GM12878 (cell line): ENCODE measurements around the gene EIF2S3B. TPM values are rescaled to one million over a fixed set of nuclear protein-coding genes. Genes with fewer than 3 reads are reported as not detected.

Experiments used
- ATAC-seq: fragments of 200-7000 bp; cut with Tn5 transposase; 3 replicates; pipeline ENCODE4 v1.9.1; 2020; ENCODE audit warnings: mild to moderate bottlenecking, moderate library complexity
- BruUV-seq: library from RNA; stranded (reverse); fragments of 400-500 nt; replicated peaks from 2 replicates; lab custom pipeline; 2021; lab: Mats Ljungman, UMichigan
- CTCF ChIA-PET: fragments of 300-600 bp; sonication (Branson Sonifier 250); formaldehyde crosslinking; extraction: SDS; loops from one replicate; lab custom pipeline; 2021; ENCODE audit warnings: inconsistent platforms; lab: Yijun Ruan, JAX
- POLR2A ChIA-PET: fragments of 350-600 bp; formaldehyde crosslinking; extraction: SDS; loops from one replicate; lab custom pipeline; 2021; ENCODE audit warnings: inconsistent platforms; lab: Charles Lee
- RAD21 ChIA-PET: fragments of 300-600 bp; sonication (Branson Sonifier 250); formaldehyde crosslinking; loops from one replicate; lab custom pipeline; 2023; ENCODE audit warnings: antibody characterized with exemption; ENCODE audit not compliant: unreplicated experiment; lab: Charles Lee
- SMC1A ChIA-PET: fragments of 300-600 bp; sonication (Branson Sonifier 250); formaldehyde crosslinking; loops from one replicate; lab custom pipeline; 2023; ENCODE audit not compliant: unreplicated experiment, uncharacterized antibody; lab: Charles Lee
- DNase-seq: peaks from one replicate; pipeline ENCODE4 v3.0.0-alpha.2; 2011; ENCODE audit warnings: low read depth, low spot score
- FAIRE-seq: peaks from 3 replicates; lab custom pipeline; 2011; peaks lifted over from hg19 to GRCh38; lab: Jason Lieb, UNC
- H2AFZ ChIP-seq: 2 replicates; pipeline ENCODE4 v1.6.0; 2011; ENCODE audit warnings: low read depth, low read length, control low read depth; ENCODE audit not compliant: control insufficient read depth
- H3K27ac ChIP-seq: 2 replicates; pipeline ENCODE4 v1.5.1; 2011; ENCODE audit warnings: control low read depth; ENCODE audit not compliant: control insufficient read depth, insufficient read depth
- H3K27me3 ChIP-seq, 2 experiments: replicated peaks in 1 of 2; 2 replicates each; pipeline versions ENCODE4 v1.6.0 to v1.6.1; 2011; ENCODE audit warnings: low read length in 1 of 2; ENCODE audit not compliant: control insufficient read depth in 2 of 2, insufficient read depth in 2 of 2
- H3K36me3 ChIP-seq, 2 experiments: 2 replicates each; pipeline ENCODE4 v1.5.1; 2011; ENCODE audit warnings: low read length in 1 of 2; ENCODE audit not compliant: control insufficient read depth in 2 of 2, insufficient read depth in 2 of 2
- H3K4me1 ChIP-seq: 2 replicates; pipeline ENCODE4 v1.6.1; 2011; ENCODE audit warnings: mild to moderate bottlenecking, low read length, moderate library complexity, mixed read lengths; ENCODE audit not compliant: control insufficient read depth, insufficient read depth
- H3K4me2 ChIP-seq: 2 replicates; pipeline ENCODE4 v1.6.0; 2011; ENCODE audit warnings: control low read depth; ENCODE audit not compliant: control insufficient read depth, insufficient read depth
- H3K4me3 ChIP-seq: fragments of 200-600 bp; sonication (generic); 2 replicates; pipeline ENCODE4 v1.5.1; 2016
- H3K79me2 ChIP-seq: 2 replicates; pipeline ENCODE4 v1.6.0; 2011; ENCODE audit warnings: low read length; ENCODE audit not compliant: control insufficient read depth, insufficient read depth
- H3K9ac ChIP-seq: 2 replicates; pipeline ENCODE4 v1.8.0; 2011; ENCODE audit warnings: low read length, control low read depth, mixed read lengths; ENCODE audit not compliant: control insufficient read depth, insufficient read depth
- H3K9me3 ChIP-seq: replicated peaks from 3 replicates; pipeline ENCODE4 v1.5.1; 2011; ENCODE audit warnings: mild to moderate bottlenecking, low read length; ENCODE audit not compliant: control insufficient read depth, insufficient read depth
- H4K20me1 ChIP-seq: 2 replicates; pipeline ENCODE4 v1.6.0; 2011; ENCODE audit not compliant: control insufficient read depth, insufficient read depth
- ATF2 ChIP-seq: IDR thresholded peaks from 2 replicates; pipeline ENCODE4 v1.6.1; 2012; ENCODE audit warnings: low read length, inconsistent platforms
- BHLHE40 ChIP-seq, 2 experiments: fragments of 450-650 bp in 1 of 2; IDR thresholded peaks; 2 replicates each; pipeline ENCODE4 v1.6.1; 2011 to 2017; ENCODE audit warnings: low read depth in 2 of 2, borderline replicate concordance in 1 of 2, improper control_type of control experiment in 1 of 2, low read length in 1 of 2, mild to moderate bottlenecking in 1 of 2
- CHD1 ChIP-seq: IDR thresholded peaks from 2 replicates; pipeline ENCODE4 v1.6.1; 2012; ENCODE audit warnings: low read depth, low read length, improper control_type of control experiment
- EP300 ChIP-seq, 2 experiments: fragments of 150-350 bp in 1 of 2; IDR thresholded peaks; 2 replicates each; pipeline ENCODE4 v1.6.1; 2011 to 2012; ENCODE audit warnings: low read depth in 2 of 2, low read length in 2 of 2, borderline replicate concordance in 1 of 2, improper control_type of control experiment in 1 of 2, inconsistent platforms in 1 of 2; ENCODE audit not compliant: control insufficient read depth in 1 of 2
- JUNB ChIP-seq: IDR thresholded peaks from 2 replicates; pipeline ENCODE4 v1.6.1; 2016; ENCODE audit warnings: antibody characterized with exemption, mild to moderate bottlenecking
- MYC ChIP-seq: IDR thresholded peaks from 2 replicates; pipeline ENCODE4 v1.6.1; 2011; ENCODE audit warnings: mild to moderate bottlenecking, low read length, moderate library complexity, inconsistent platforms; ENCODE audit not compliant: insufficient read depth, insufficient replicate concordance, insufficient read length, severe bottlenecking
- TCF3 ChIP-seq: IDR thresholded peaks from 2 replicates; pipeline ENCODE4 v1.6.1; 2012; ENCODE audit warnings: low read depth, mild to moderate bottlenecking, low read length, borderline replicate concordance; ENCODE audit not compliant: insufficient read depth
- ZBTB40 ChIP-seq: fragments of 450-650 bp; IDR thresholded peaks from 2 replicates; pipeline ENCODE4 v1.6.1; 2016; ENCODE audit warnings: mild to moderate bottlenecking, moderate library complexity, borderline replicate concordance
- ZNF207 ChIP-seq: fragments of 450-650 bp; IDR thresholded peaks from 2 replicates; pipeline ENCODE4 v1.6.1; 2014; ENCODE audit warnings: antibody characterized with exemption, mild to moderate bottlenecking, borderline replicate concordance
- WGBS: methylation state at CpG from one replicate; pipeline ENCODE4 v1.1.6; 2016; ENCODE audit warnings: low lambda C conversion rate; ENCODE audit not compliant: insufficient replicate concordance, insufficient coverage; ENCODE audit errors: missing lambda C conversion rate; 5-methylcytosine and 5-hydroxymethylcytosine counted together
- in situ Hi-C: fragments of 300-500 bp; cut with MboI; formaldehyde crosslinking; loops from 9 replicates; pipeline ENCODE4 v1.14.3; 2018; ENCODE audit warnings: mixed read lengths
- intact Hi-C: fragments of 100-400 bp; cut with micrococcal nuclease; formaldehyde crosslinking; loops from one replicate; pipeline ENCODE4 v1.14.2; 2022; ENCODE audit not compliant: unreplicated experiment
- polyA plus RNA-seq, 11 experiments: library from polyadenylated mRNA; depleted of rRNA in 4 of 11; unstranded in 6 of 11; stranded (reverse) in 5 of 11; fragments of >200 nt; fragmentation: Nextera tagmentation in 4 of 11; fragmentation: Illumina TruSeq in 1 of 11; extraction: Ambion mirVana in 4 of 11; extraction: Trizol in 1 of 11; gene quantifications; 1 replicate in 1 of 11; 2 replicates in 10 of 11; pipeline versions ENCODE4 v1.2.1 to v1.2.3, GENCODE V29; 2011 to 2016; ENCODE audit warnings: inconsistent platforms in 2 of 11, missing spikeins in 2 of 11, low read depth in 1 of 11
- total RNA-seq, 4 experiments: library from RNA; depleted of rRNA in 3 of 4; stranded (reverse); fragments of >200 nt in 3 of 4; fragmentation: Illumina TruSeq in 1 of 4; extraction: Trizol in 1 of 4; gene quantifications; 2 replicates each; pipeline versions ENCODE4 v1.2.1 to v1.2.3, GENCODE V29; 2013 to 2021
- TF ChIP-seq, protein P1 (sequence below): fragments of 450-650 bp; IDR thresholded peaks from 2 replicates; pipeline ENCODE4 v1.6.1; 2017; ENCODE audit warnings: mild to moderate bottlenecking, moderate library complexity

The EIF2S3B gene
- total and polyA plus RNA-seq, 10 of the 15 experiments (the other 5 are each of a cell fraction or from before 2014, with no cell fraction given), result 0.18 to 2.2 (median 1.4) TPM; not detected in 1

DNA sequence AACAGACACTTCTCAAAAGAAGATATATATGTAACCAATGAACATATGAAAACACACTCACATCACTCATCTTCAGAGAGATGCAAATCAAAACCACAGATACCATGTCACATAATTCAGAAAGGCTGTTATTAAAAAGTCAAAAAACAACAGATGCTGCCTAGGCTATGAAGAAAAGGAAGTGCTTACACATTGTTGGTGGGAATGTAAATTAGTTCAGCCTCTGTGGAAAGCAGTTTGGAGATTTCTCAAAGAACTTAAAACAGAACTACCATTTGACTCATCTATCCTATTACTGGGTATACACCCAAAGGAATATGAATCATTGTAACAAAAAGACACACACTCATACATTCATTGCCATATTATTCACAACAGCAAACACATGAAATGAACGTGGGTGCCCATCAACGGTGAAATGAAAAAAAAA lies 35.1 kb downstream of the EIF2S3B start (continued):
- peak; percentile 97 for TF ChIP-seq ATF2
- no peak; a peak in 1 of 4 replicates for TF ChIP-seq EP300 (IDR thresholded peaks at IDR 0.05; ENCODE audit: borderline replicate concordance in 1 of 2, control insufficient read depth in 1 of 2, low read depth in 2 of 2, low read length in 2 of 2)
- peak; percentile 95 for TF ChIP-seq JUNB
- TF ChIP-seq BHLHE40 (IDR thresholded peaks at IDR 0.05; ENCODE audit: borderline replicate concordance in 1 of 2, low read depth in 2 of 2, low read length in 1 of 2), result no peak

GRCh38 chr12:10543499-10543898 lies 37.8 kb downstream of the EIF2S3B start:
- no peaks in the 10 kb centered on the region for H3K27me3 ChIP-seq
- TF ChIP-seq MYC (no peak), ZBTB40 (no peak), ZNF207 (no peak), TCF3 (no peak), CHD1 (no peak)
- TF ChIP-seq, protein P1, sequence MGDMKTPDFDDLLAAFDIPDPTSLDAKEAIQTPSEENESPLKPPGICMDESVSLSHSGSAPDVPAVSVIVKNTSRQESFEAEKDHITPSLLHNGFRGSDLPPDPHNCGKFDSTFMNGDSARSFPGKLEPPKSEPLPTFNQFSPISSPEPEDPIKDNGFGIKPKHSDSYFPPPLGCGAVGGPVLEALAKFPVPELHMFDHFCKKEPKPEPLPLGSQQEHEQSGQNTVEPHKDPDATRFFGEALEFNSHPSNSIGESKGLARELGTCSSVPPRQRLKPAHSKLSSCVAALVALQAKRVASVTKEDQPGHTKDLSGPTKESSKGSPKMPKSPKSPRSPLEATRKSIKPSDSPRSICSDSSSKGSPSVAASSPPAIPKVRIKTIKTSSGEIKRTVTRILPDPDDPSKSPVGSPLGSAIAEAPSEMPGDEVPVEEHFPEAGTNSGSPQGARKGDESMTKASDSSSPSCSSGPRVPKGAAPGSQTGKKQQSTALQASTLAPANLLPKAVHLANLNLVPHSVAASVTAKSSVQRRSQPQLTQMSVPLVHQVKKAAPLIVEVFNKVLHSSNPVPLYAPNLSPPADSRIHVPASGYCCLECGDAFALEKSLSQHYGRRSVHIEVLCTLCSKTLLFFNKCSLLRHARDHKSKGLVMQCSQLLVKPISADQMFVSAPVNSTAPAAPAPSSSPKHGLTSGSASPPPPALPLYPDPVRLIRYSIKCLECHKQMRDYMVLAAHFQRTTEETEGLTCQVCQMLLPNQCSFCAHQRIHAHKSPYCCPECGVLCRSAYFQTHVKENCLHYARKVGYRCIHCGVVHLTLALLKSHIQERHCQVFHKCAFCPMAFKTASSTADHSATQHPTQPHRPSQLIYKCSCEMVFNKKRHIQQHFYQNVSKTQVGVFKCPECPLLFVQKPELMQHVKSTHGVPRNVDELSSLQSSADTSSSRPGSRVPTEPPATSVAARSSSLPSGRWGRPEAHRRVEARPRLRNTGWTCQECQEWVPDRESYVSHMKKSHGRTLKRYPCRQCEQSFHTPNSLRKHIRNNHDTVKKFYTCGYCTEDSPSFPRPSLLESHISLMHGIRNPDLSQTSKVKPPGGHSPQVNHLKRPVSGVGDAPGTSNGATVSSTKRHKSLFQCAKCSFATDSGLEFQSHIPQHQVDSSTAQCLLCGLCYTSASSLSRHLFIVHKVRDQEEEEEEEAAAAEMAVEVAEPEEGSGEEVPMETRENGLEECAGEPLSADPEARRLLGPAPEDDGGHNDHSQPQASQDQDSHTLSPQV, result no peak

More at GRCh38 chr12:10543499-10543898, 37.8 kb downstream of the EIF2S3B start:
- CTCF ChIA-PET, result interaction anchor here (0.6 to 1.3 kb wide), 2 partner anchors 12 to 1007 kb away, joined by 3 to 4 read pairs; no protein-coding TSS in a partner anchor
- H2AFZ ChIP-seq, result no peak overlapping the region
- POLR2A ChIA-PET, result interaction anchor here (1.1 kb wide), 1 partner anchor 151 kb away, joined by 4 read pairs; no protein-coding TSS in a partner anchor
- no peak overlapping the region for H3K9ac ChIP-seq
- peak overlapping the region; percentile 72 for H3K27ac ChIP-seq
- no peak for ATAC-seq
- peak; percentile 23 for FAIRE-seq
- peaks cover 8% of the 10 kb centered on the region for H3K4me1 ChIP-seq
- intact Hi-C loops (no loop called here), in situ Hi-C loops (loop anchor here (25.0 kb wide), 1 partner anchor 94 kb away; no protein-coding TSS in a partner anchor)
- H3K9me3 ChIP-seq, result peaks cover 2% of the 10 kb centered on the region; the same call in 2 of the 3 replicates
- no peaks in the 10 kb centered on the region; the same call in 1 of the 2 replicates for H3K79me2 ChIP-seq
- H3K36me3 ChIP-seq, result no peaks in the 10 kb centered on the region
- no peaks in the 10 kb centered on the region for H4K20me1 ChIP-seq
- no TSS peak for BruUV-seq
- peak; percentile 49 for DNase-seq
- SMC1A ChIA-PET, result interaction anchor here (0.7 to 1.7 kb wide), 2 partner anchors 14 to 18 kb away, joined by 3 to 5 read pairs; no protein-coding TSS in a partner anchor
- WGBS, result 32% methylated on average over 7 of the region's 7 CpGs
- RAD21 ChIA-PET, result interaction anchor here (1.4 kb wide), 1 partner anchor 14 kb away, joined by 3 read pairs; no protein-coding TSS in a partner anchor
- H3K4me2 ChIP-seq, result no peak overlapping the region
- no peak overlapping the region for H3K4me3 ChIP-seq
